ENCODE measurements around the gene CNBP.

GRCh38 chr3:129164500-129164899 lies 19.2 kb downstream of the CNBP start:
- no peak for TF ChIP-seq BACH2 (CRISPR knock-in tag; IDR thresholded peaks at IDR 0.05; ENCODE audit: borderline replicate concordance)
- no peak for TF ChIP-seq ZFP30 (CRISPR knock-in tag; IDR thresholded peaks at IDR 0.05)
- TF ChIP-seq GLIS3 (CRISPR knock-in tag; IDR thresholded peaks at IDR 0.05) = no peak
- no peak for TF ChIP-seq TOX (CRISPR knock-in tag; IDR thresholded peaks at IDR 0.05; ENCODE audit: borderline replicate concordance)
- TF ChIP-seq RARB (CRISPR knock-in tag; IDR thresholded peaks at IDR 0.05) = no peak
- TF ChIP-seq TSHZ2 (CRISPR knock-in tag; IDR thresholded peaks at IDR 0.05) = no peak
- no peak for TF ChIP-seq SNAI2 (CRISPR knock-in tag; IDR thresholded peaks at IDR 0.05)

Measured in SK-N-SH treated with all-trans-retinoic acid at 6 μM for 48 hours (cell line).